GOT3 (cell line): ENCODE data around the gene OR52L1.

Experiments used
- DNase-seq: peaks from one replicate; lab custom pipeline; 2025; ENCODE audit warnings: mixed read lengths; lab: John Stamatoyannopoulos, UW

Gene OR52L1

DNA sequence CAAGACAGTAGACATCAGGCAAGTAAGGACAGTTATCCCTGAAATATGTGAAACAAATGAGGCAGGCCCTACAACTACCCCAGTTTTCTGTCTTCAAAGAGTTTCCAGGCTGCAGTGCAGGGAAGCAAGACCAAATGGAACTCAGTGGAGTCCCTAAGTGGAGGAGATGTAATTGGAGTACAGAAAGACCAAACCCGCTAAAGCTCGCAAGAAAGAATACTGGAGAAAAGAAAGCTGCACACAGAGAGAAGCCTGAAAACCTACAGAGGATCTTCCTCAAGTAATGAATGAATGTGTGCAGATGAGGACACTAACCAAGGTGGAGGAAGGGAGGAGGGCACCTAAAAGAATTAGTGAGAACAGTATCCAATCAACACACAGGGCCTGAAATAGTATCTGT is 46.0 kb downstream of the OR52L1 start:
- no peak for DNase-seq

DNA sequence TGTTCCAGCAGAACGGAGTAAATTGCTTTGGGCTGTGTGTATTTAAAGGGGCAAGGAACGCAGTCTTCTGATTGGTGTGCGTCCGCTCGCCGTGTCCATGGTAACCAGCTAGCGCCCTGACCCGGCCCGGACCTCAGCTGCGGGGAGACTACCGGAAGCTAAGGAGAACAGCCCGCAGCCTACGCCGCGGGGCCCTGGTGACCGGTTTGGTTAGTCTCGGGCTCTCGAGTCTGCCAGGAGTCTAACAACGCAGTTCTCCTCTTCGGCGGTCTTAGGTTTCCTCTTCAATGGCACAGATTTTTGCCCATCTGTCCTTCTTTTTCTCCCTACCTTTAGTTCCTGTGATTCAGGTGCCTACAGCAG is 48.2 kb downstream of the OR52L1 start:
- no peak for DNase-seq

DNA sequence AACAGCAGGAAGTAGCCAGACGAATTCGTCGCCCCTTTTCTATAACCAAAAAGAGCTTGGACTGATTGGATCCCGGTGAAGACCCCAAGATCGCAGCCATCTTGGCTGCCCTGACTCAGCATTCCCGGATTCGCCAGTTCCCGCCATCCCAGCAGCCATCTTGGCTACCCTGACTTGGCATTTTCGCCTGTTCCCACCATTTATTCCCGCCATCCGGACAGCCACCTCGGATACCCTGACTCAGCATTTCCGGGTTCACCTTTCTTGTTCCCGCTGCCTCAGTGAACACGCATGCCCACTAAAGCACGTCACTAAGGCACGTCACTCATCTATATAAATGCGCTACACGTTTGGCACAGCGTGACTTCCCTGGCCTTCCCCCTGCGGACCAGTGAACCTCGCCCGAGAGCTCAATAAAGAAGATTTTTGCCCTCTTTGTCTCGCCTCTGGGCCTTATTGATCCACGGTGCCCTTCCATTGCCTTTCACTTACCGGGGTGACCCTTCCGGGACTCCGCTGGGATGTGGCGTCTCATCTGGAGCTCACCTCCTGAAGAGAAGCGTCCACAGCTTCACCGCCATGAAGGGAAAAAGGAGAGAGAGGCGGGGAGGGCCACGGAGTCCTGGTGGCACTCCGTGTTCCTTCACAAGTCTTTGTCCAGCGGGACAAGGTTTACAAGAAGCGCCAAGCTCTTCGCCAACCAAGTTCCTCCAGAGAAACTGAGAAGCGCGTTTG is 48.8 kb downstream of the OR52L1 start:
- DNase-seq = no peak
